GM23248 (cell line): Measurements from ENCODE around the gene NFIA. TPM values are rescaled to one million over a fixed set of nuclear protein-coding genes. Genes with fewer than 3 reads are reported as not detected.

Source experiments
- DNase-seq: peaks from one replicate; pipeline ENCODE4 v3.0.0-alpha.2; 2015
- H2AFZ ChIP-seq: fragments of 200-600 bp; sonication (generic); 2 replicates; pipeline ENCODE4 v1.6.1; 2016; ENCODE audit warnings: antibody characterized with exemption
- H3F3A ChIP-seq: fragments of 200-600 bp; sonication (generic); 2 replicates; pipeline ENCODE4 v1.6.1; 2016; ENCODE audit warnings: mild to moderate bottlenecking, antibody characterized with exemption, mixed run types; ENCODE audit not compliant: insufficient read depth
- H3K27ac ChIP-seq: fragments of 200-600 bp; sonication (generic); 2 replicates; pipeline ENCODE4 v1.5.1; 2016; ENCODE audit warnings: mild to moderate bottlenecking
- H3K27me3 ChIP-seq: fragments of 200-600 bp; sonication (generic); replicated peaks from 2 replicates; pipeline ENCODE4 v1.6.1; 2016; ENCODE audit warnings: mild to moderate bottlenecking; ENCODE audit not compliant: insufficient read depth
- H3K36me3 ChIP-seq: fragments of 200-600 bp; sonication (generic); 2 replicates; pipeline ENCODE4 v1.6.1; 2016; ENCODE audit warnings: low read depth, mild to moderate bottlenecking
- H3K4me1 ChIP-seq: fragments of 200-600 bp; sonication (generic); 2 replicates; pipeline ENCODE4 v1.6.1; 2016; ENCODE audit warnings: mild to moderate bottlenecking; ENCODE audit not compliant: insufficient read depth
- H3K4me2 ChIP-seq: fragments of 200-600 bp; sonication (generic); one replicate; pipeline ENCODE4 v1.6.1; 2016; ENCODE audit warnings: mild to moderate bottlenecking; ENCODE audit not compliant: unreplicated experiment
- H3K4me3 ChIP-seq: fragments of 200-600 bp; sonication (generic); 2 replicates; pipeline ENCODE4 v1.5.1; 2016; ENCODE audit warnings: mild to moderate bottlenecking
- H3K79me2 ChIP-seq: fragments of 200-600 bp; sonication (generic); 2 replicates; pipeline ENCODE4 v1.6.1; 2016; ENCODE audit warnings: mild to moderate bottlenecking; ENCODE audit not compliant: insufficient read depth
- H3K9ac ChIP-seq: fragments of 200-600 bp; sonication (generic); 2 replicates; pipeline ENCODE4 v1.6.1; 2016; ENCODE audit warnings: mild to moderate bottlenecking
- H3K9me2 ChIP-seq: fragments of 200-600 bp; sonication (generic); 2 replicates; pipeline ENCODE4 v1.6.1; 2016; ENCODE audit warnings: mixed run types, mild to moderate bottlenecking, moderate library complexity; ENCODE audit not compliant: insufficient read depth
- H3K9me3 ChIP-seq: fragments of 200-600 bp; sonication (generic); one replicate; pipeline ENCODE4 v1.6.1; 2017; ENCODE audit warnings: low read depth
- H4K20me1 ChIP-seq: fragments of 200-600 bp; sonication (generic); 2 replicates; pipeline ENCODE4 v1.6.0; 2016; ENCODE audit not compliant: insufficient read depth
- EZH2 ChIP-seq: fragments of 200-600 bp; sonication (generic); IDR thresholded peaks from 2 replicates; pipeline ENCODE4 v1.6.1; 2018; ENCODE audit warnings: antibody characterized with exemption, mild to moderate bottlenecking; ENCODE audit not compliant: insufficient read depth, poor library complexity, severe bottlenecking
- EZH2phosphoT487 ChIP-seq: fragments of 200-600 bp; sonication (generic); IDR thresholded peaks from 2 replicates; pipeline ENCODE4 v1.6.1; 2018; ENCODE audit warnings: antibody characterized with exemption, moderate library complexity, mild to moderate bottlenecking, low read depth; ENCODE audit not compliant: insufficient read depth
- WGBS, 2 experiments: methylation state at CpG; one replicate each; pipeline ENCODE4 v1.1.6; 2015 to 2017; ENCODE audit warnings: low lambda C conversion rate in 2 of 2, low coverage in 1 of 2; ENCODE audit errors: missing lambda C conversion rate in 2 of 2; 5-methylcytosine and 5-hydroxymethylcytosine counted together
- in situ Hi-C: fragments of 300-500 bp; cut with MboI; formaldehyde crosslinking; loops from 2 replicates; pipeline ENCODE4 v1.15.0; 2020
- polyA plus RNA-seq: library from polyadenylated mRNA; unstranded; fragments of >200 nt; fragmentation: Nextera tagmentation; extraction: Ambion mirVana; gene quantifications from 2 replicates; pipeline ENCODE4 v1.2.1, GENCODE V29; 2016
- total RNA-seq: library from RNA; depleted of rRNA; stranded (reverse); fragments of >200 nt; shearing (Covaris generic); gene quantifications from 2 replicates; pipeline ENCODE4 v1.2.3, GENCODE V29; 2014

The NFIA gene
- total and polyA plus RNA-seq, 2 experiments from 2014 or later = 3.4 to 8.8 TPM

- in situ Hi-C loops = no loop called here
- Histone ChIP-seq H3K79me2 (no peaks in the 10 kb centered on the region), H3K9me2 (no peaks in the 10 kb centered on the region), H3K27ac (no peak overlapping the region), H3K9ac (no peak overlapping the region), H2AFZ (no peak overlapping the region), H3K4me2 (no peak overlapping the region), H3F3A (no peaks in the 10 kb centered on the region), H3K9me3 (no peaks in the 10 kb centered on the region), H3K4me3 (no peak overlapping the region), H3K4me1 (no peaks in the 10 kb centered on the region), H3K27me3 (no peaks in the 10 kb centered on the region), H4K20me1 (no peaks in the 10 kb centered on the region), H3K36me3 (no peaks in the 10 kb centered on the region)
- DNase-seq = no peak
- TF ChIP-seq EZH2 (no peak), EZH2phosphoT487 (no peak)
- 93 to 94% methylated on average over 16 of the region's 16 CpGs for WGBS, 2 experiments
Measured at GRCh38 chr1:61263905-61264824, 181.8 kb downstream of the NFIA start.

GRCh38 chr1:61264825-61265242, 182.5 kb downstream of the NFIA start:
- Histone ChIP-seq H3K27ac (no peak overlapping the region), H3K79me2 (no peaks in the 10 kb centered on the region), H3F3A (no peaks in the 10 kb centered on the region), H2AFZ (no peak overlapping the region), H3K4me2 (no peak overlapping the region), H4K20me1 (no peaks in the 10 kb centered on the region), H3K27me3 (no peaks in the 10 kb centered on the region), H3K9ac (no peak overlapping the region), H3K36me3 (no peaks in the 10 kb centered on the region), H3K9me2 (no peaks in the 10 kb centered on the region), H3K9me3 (no peaks in the 10 kb centered on the region), H3K4me3 (no peak overlapping the region), H3K4me1 (no peaks in the 10 kb centered on the region)
- in situ Hi-C loops = no loop called here
- DNase-seq = no peak
- no peak for TF ChIP-seq EZH2
- TF ChIP-seq EZH2phosphoT487 = no peak
- 92 to 93% methylated on average over 4 of the region's 4 CpGs for WGBS, 2 experiments

- H3K4me2 ChIP-seq = no peak overlapping the region
- WGBS, 2 experiments = 89 to 92% methylated on average over 3 of the region's 3 CpGs
- no peak overlapping the region for H2AFZ ChIP-seq
- H3K9ac ChIP-seq = no peak overlapping the region
- H3K9me2 ChIP-seq = no peaks in the 10 kb centered on the region
- no peaks in the 10 kb centered on the region for H3F3A ChIP-seq
- no peaks in the 10 kb centered on the region for H3K79me2 ChIP-seq
- in situ Hi-C loops = no loop called here
- no peak overlapping the region for H3K4me3 ChIP-seq
- no peaks in the 10 kb centered on the region for H3K27me3 ChIP-seq
- DNase-seq = no peak
- H3K9me3 ChIP-seq = no peaks in the 10 kb centered on the region
- no peaks in the 10 kb centered on the region for H4K20me1 ChIP-seq
- TF ChIP-seq EZH2 (no peak), EZH2phosphoT487 (no peak)
- no peaks in the 10 kb centered on the region for H3K4me1 ChIP-seq
- H3K36me3 ChIP-seq = no peaks in the 10 kb centered on the region
- H3K27ac ChIP-seq = no peak overlapping the region
Measured at GRCh38 chr1:61265665-61266064, 183.3 kb downstream of the NFIA start.

GRCh38 chr1:61266738-61267137, 184.4 kb downstream of the NFIA start:
- TF ChIP-seq EZH2phosphoT487 = no peak
- TF ChIP-seq EZH2 = no peak
- no peak for DNase-seq
- Histone ChIP-seq H2AFZ (no peak overlapping the region), H3K27ac (no peak overlapping the region), H3F3A (no peaks in the 10 kb centered on the region), H3K9ac (no peak overlapping the region), H3K9me2 (no peaks in the 10 kb centered on the region), H3K9me3 (no peaks in the 10 kb centered on the region), H3K4me3 (no peak overlapping the region), H3K79me2 (no peaks in the 10 kb centered on the region), H3K4me2 (no peak overlapping the region), H4K20me1 (no peaks in the 10 kb centered on the region), H3K36me3 (no peaks in the 10 kb centered on the region), H3K27me3 (no peaks in the 10 kb centered on the region), H3K4me1 (no peaks in the 10 kb centered on the region)
- in situ Hi-C loops = no loop called here
